GM23338 (cell line): ENCODE data around the gene UNKL.
A peak's percentile ranks its signal among the peaks of the same experiment; 100 is the strongest.

Source experiments
- CREB1 ChIP-seq: fragments of 250-450 bp; sonication (Bioruptor Pico); IDR thresholded peaks from 2 replicates; pipeline ENCODE4 v1.5.0; 2020; ENCODE audit warnings: low read depth, mild to moderate bottlenecking, moderate library complexity
- EZH2 ChIP-seq: fragments of 200-600 bp; sonication (generic); IDR thresholded peaks from one replicate; pipeline ENCODE4 v1.8.0; 2017; ENCODE audit warnings: antibody characterized with exemption, mild to moderate bottlenecking, low read depth; ENCODE audit not compliant: unreplicated experiment
- EZH2phosphoT487 ChIP-seq: fragments of 200-600 bp; sonication (generic); IDR thresholded peaks from one replicate; pipeline ENCODE4 v1.8.1; 2018; ENCODE audit warnings: antibody characterized with exemption; ENCODE audit not compliant: unreplicated experiment
- POLR2AphosphoS5 ChIP-seq: IDR thresholded peaks from 2 replicates; pipeline ENCODE4 v1.6.1; 2016; ENCODE audit warnings: antibody characterized with exemption, low read depth
- STAT1 ChIP-seq: IDR thresholded peaks from one replicate; pipeline ENCODE4 v1.6.1; 2016; ENCODE audit warnings: antibody characterized with exemption; ENCODE audit not compliant: unreplicated experiment
- TF ChIP-seq, protein P1 (sequence below), 2 experiments: fragments of 200-600 bp in 1 of 2; sonication (generic) in 1 of 2; conservative IDR thresholded peaks; 2 replicates each; pipeline versions ENCODE4 v1.5.1 to v1.6.1; 2016 to 2017; ENCODE audit warnings: antibody characterized with exemption in 2 of 2, low read depth in 2 of 2, mild to moderate bottlenecking in 2 of 2, moderate library complexity in 1 of 2
- TF ChIP-seq, protein P2 (sequence below): IDR thresholded peaks from one replicate; pipeline ENCODE4 v1.6.1; 2018; ENCODE audit warnings: antibody characterized with exemption; ENCODE audit not compliant: unreplicated experiment

DNA sequence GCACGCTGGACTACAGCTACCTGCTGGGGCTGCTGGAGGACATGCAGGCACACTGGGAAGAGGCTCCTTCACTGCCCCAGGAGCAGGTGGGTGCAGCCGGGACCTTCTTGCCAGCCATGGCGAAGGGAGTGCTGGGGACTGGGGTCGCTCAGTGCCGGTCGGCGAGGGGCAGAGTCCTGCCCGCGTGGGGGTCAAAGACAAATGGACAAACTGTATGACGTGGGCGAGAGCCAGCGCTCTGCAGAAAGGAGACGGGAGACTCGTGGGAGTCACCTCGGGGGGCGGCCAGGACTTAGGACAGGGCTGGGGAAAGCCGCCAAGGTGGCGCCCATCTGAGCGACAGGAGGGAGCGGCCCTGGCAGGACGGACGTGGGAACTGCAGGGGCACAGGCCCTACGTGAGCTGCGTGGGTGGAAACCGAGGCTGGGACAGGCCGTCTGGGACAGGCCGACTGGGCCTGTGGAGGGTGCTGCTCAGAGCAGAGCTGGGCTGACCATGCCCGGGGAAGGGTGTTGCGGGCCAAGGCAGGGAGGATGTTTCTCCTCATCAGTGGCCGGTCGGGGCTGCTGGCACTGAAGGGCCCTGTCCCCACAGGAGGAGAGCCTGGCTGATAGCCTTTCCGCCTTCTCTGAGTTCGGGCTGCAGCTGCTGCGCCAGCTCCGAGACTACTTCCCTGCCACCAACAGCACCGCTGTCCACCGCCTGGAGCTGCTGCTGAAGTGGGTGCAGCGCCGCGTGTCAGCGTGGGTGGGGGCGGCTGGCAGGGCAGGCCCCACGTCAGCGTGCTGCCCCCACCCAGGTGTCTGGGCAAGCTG lies 70.9 kb downstream of the UNKL start:
- TF ChIP-seq, protein P1, sequence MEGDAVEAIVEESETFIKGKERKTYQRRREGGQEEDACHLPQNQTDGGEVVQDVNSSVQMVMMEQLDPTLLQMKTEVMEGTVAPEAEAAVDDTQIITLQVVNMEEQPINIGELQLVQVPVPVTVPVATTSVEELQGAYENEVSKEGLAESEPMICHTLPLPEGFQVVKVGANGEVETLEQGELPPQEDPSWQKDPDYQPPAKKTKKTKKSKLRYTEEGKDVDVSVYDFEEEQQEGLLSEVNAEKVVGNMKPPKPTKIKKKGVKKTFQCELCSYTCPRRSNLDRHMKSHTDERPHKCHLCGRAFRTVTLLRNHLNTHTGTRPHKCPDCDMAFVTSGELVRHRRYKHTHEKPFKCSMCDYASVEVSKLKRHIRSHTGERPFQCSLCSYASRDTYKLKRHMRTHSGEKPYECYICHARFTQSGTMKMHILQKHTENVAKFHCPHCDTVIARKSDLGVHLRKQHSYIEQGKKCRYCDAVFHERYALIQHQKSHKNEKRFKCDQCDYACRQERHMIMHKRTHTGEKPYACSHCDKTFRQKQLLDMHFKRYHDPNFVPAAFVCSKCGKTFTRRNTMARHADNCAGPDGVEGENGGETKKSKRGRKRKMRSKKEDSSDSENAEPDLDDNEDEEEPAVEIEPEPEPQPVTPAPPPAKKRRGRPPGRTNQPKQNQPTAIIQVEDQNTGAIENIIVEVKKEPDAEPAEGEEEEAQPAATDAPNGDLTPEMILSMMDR (conservative IDR thresholded peaks at IDR 0.05; ENCODE audit: low read depth in 2 of 2) = no peak
- TF ChIP-seq EZH2phosphoT487 (no peak), EZH2 (no peak), CREB1 (no peak), POLR2AphosphoS5 (0 out of 2 replicates have a peak, but pooled peaks have one; percentile 33), STAT1 (no peak)
- TF ChIP-seq, protein P2, sequence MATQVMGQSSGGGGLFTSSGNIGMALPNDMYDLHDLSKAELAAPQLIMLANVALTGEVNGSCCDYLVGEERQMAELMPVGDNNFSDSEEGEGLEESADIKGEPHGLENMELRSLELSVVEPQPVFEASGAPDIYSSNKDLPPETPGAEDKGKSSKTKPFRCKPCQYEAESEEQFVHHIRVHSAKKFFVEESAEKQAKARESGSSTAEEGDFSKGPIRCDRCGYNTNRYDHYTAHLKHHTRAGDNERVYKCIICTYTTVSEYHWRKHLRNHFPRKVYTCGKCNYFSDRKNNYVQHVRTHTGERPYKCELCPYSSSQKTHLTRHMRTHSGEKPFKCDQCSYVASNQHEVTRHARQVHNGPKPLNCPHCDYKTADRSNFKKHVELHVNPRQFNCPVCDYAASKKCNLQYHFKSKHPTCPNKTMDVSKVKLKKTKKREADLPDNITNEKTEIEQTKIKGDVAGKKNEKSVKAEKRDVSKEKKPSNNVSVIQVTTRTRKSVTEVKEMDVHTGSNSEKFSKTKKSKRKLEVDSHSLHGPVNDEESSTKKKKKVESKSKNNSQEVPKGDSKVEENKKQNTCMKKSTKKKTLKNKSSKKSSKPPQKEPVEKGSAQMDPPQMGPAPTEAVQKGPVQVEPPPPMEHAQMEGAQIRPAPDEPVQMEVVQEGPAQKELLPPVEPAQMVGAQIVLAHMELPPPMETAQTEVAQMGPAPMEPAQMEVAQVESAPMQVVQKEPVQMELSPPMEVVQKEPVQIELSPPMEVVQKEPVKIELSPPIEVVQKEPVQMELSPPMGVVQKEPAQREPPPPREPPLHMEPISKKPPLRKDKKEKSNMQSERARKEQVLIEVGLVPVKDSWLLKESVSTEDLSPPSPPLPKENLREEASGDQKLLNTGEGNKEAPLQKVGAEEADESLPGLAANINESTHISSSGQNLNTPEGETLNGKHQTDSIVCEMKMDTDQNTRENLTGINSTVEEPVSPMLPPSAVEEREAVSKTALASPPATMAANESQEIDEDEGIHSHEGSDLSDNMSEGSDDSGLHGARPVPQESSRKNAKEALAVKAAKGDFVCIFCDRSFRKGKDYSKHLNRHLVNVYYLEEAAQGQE = no peak
